Measurements from ENCODE around the gene RBM8A.
A peak's percentile ranks its signal among the peaks of the same experiment; 100 is the strongest.

Gene RBM8A

DNA sequence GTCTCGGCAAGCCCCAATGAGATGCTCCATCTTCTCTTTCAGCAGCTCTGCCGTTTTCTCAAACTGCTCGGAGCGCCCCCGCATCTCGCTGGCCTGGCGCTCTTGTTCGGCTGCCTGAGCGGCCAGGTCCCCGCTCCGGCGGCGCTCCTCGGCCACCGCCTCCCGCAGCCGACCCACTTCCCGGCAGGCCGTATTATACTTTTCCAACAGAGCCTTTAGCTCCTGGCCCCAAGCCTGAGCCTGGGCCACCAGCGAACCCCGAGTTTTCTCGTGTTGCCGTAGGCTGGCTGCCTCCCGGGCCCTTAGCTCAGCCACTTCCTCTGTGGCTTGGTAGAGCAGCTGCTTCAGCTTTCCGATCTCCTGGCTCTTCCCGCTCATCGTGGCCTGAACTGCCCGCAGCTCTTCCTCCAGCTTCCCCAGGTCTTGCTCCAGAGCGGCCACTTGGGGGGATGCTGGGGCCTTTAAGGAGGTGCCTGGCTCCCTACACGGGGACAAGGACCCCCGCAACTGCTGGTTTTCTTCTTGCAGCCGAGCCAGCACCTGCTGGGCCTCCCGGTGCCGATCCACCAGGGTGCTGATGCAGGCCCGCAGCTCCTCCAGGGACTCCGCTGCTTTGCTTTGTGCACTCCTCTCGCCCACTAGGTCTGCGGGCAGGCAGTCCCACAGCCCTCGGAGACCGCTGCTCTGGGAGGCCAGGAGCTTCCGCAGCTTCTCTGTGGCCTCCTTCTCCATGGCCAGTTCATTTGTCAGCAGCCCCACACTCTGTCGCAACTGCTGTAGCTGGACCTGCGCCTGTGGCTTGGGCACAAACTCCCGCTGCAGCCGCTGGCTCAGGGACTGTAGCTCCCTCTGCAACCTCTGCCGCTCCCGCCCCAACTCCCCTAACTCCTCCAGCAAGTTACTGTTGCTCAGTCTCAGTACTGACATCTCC, 55.0 kb downstream of the RBM8A start:
- peak; percentile 34 for DNase-seq
